Measurements from ENCODE around the gene WDR33. TPM values are rescaled to one million over a fixed set of nuclear protein-coding genes. Genes with fewer than 3 reads are reported as not detected.
"Not testable (repeated sequence)": the region's sequence is repeated elsewhere in the genome, so short reads cannot be mapped to it uniquely, and the experiment has no call there.

WDR33 gene
- total RNA-seq, 6 donors from 2014 or later = 33.7 to 76.3 (median 47.5) TPM

DNA sequence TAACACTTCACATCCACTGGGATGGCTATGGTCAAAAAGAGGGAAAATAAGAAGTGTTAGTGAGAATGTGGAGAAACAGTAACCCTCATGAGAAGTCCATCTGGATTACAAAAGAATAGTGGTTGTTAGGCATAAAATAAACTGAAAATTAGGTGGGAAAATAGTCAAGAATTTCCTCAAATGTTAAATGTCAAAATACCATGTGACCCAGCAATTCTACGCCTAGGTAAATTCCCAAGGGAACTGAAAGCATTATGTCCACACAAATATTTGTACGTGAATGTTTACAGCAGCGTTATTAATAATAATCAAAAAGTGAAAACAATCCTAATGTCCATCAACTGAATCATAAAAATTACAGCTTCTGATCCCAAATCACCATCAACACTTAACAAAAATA, 11.0 kb downstream of the WDR33 start:
- Histone ChIP-seq H3K27ac (no peak overlapping the region), H3K4me1 (peaks cover 3 to 35% (median 24%) of the 10 kb centered on the region in 4 donors), H3K27me3 (no peaks in the 10 kb centered on the region), H3K9me3 (no peaks in the 10 kb centered on the region), H3K4me3 (no peak overlapping the region), H3K36me3 (peaks cover 0 to 3% (median 0%) of the 10 kb centered on the region in 4 donors)
- 73 to 77% methylated on average over 3 of the region's 3 CpGs for WGBS, 2 donors
- TF ChIP-seq POLR2AphosphoS5 (IDR thresholded peaks at IDR 0.05) (no peak), EP300 (IDR thresholded peaks at IDR 0.05) (no peak), POLR2A (IDR thresholded peaks at IDR 0.05) (no peak)
- TF ChIP-seq, protein P1, sequence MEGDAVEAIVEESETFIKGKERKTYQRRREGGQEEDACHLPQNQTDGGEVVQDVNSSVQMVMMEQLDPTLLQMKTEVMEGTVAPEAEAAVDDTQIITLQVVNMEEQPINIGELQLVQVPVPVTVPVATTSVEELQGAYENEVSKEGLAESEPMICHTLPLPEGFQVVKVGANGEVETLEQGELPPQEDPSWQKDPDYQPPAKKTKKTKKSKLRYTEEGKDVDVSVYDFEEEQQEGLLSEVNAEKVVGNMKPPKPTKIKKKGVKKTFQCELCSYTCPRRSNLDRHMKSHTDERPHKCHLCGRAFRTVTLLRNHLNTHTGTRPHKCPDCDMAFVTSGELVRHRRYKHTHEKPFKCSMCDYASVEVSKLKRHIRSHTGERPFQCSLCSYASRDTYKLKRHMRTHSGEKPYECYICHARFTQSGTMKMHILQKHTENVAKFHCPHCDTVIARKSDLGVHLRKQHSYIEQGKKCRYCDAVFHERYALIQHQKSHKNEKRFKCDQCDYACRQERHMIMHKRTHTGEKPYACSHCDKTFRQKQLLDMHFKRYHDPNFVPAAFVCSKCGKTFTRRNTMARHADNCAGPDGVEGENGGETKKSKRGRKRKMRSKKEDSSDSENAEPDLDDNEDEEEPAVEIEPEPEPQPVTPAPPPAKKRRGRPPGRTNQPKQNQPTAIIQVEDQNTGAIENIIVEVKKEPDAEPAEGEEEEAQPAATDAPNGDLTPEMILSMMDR (IDR thresholded peaks at IDR 0.05) = no peak
- ATAC-seq (ENCODE audit: low FRiP score in 2 of 2) = no peak
- DNase-seq = no peak

DNA sequence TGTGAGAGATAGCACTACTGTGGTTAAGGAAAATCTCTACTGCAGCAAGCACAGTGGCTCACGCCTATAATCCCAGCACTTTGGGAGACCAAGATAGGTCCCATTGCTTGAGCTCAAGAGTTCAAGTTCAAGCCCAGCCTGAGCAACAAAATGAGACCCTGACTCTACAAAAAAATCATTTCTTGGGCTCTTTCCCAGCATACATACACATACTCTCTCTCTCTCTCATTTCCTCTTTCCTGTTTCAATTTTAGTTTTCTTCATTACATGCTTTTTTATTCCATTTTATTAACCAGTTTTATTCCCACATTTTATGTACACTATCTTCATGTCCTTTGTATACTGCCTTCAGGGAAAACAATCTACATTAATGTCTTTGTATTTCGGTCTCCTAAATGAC, 14.6 kb downstream of the WDR33 start:
- no peak for TF ChIP-seq POLR2AphosphoS5 (IDR thresholded peaks at IDR 0.05)
- no peak for TF ChIP-seq POLR2A (IDR thresholded peaks at IDR 0.05)
- TF ChIP-seq, protein P1 (IDR thresholded peaks at IDR 0.05) = no peak
- no peak for TF ChIP-seq EP300 (IDR thresholded peaks at IDR 0.05)
- H3K4me3 ChIP-seq = no peak overlapping the region
- H3K4me1 ChIP-seq = peaks cover 3 to 33% (median 25%) of the 10 kb centered on the region in 4 donors
- H3K9me3 ChIP-seq = no peaks in the 10 kb centered on the region
- WGBS, 2 donors = 94 to 100% methylated on average over 2 of the region's 2 CpGs
- DNase-seq (no peak), ATAC-seq (ENCODE audit: low FRiP score in 2 of 2) (no peak)
- H3K36me3 ChIP-seq = peaks cover 0 to 3% (median 0%) of the 10 kb centered on the region in 4 donors
- no peaks in the 10 kb centered on the region for H3K27me3 ChIP-seq
- no peak overlapping the region for H3K27ac ChIP-seq

DNA sequence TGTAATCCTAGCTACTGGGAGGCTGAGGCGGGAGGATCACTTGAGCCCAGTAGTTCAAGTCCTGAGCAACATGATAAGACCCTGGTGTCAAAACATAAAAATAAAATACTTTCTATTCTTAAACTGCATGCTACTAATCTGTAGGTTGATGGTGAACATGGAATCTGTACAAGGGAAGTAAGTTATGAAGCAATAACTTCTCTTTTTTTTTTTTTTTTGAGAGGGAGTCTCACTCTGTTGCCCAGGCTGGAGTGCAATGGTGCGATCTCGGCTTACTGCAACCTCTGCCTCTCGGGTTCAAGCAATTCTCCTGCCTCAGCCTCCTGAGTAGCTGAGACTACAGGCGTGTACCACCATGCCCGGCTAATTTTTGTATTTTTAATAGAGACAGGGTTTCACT, 16.1 kb downstream of the WDR33 start:
- H3K4me3 ChIP-seq; DNase-seq; H3K36me3 ChIP-seq; H3K27ac ChIP-seq; ATAC-seq (ENCODE audit: low FRiP score in 2 of 2); H3K9me3 ChIP-seq; H3K27me3 ChIP-seq: not testable (repeated sequence)
- WGBS, 2 donors = 76 to 85% methylated on average over 6 of the region's 6 CpGs
- H3K4me1 ChIP-seq = peaks cover 3 to 30% (median 28%) of the 10 kb centered on the region in 4 donors

DNA sequence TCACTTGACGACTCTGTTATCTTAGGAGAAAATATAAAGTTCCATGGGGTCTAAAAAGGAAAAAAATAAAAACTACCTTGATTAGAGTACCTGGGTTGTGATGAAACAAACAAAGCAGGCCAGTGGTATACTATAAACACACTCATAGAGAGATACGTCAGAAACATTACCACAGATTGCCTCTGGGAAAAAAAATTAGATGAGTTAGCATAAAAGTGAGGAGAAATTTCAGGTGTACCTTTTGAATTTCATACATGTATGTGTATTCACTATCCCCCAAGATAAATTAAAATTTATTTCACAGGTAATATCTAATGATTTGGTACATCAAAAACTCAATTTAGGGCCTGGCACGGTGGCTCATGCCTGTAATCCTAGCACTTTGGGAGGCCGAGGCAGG, 18.2 kb downstream of the WDR33 start:
- H3K27ac ChIP-seq = no peak overlapping the region
- no peak for DNase-seq
- WGBS, 2 donors = 91 to 93% methylated on average over 4 of the region's 4 CpGs
- TF ChIP-seq EP300 (IDR thresholded peaks at IDR 0.05) (no peak), POLR2A (IDR thresholded peaks at IDR 0.05) (no peak), POLR2AphosphoS5 (IDR thresholded peaks at IDR 0.05) (no peak)
- TF ChIP-seq, protein P1 (IDR thresholded peaks at IDR 0.05) = no peak
- no peak for ATAC-seq (ENCODE audit: low FRiP score in 2 of 2)
- H3K4me1 ChIP-seq = peaks cover 1 to 30% (median 22%) of the 10 kb centered on the region in 4 donors
- H3K4me3 ChIP-seq = no peak overlapping the region
- no peaks in the 10 kb centered on the region for H3K27me3 ChIP-seq
- H3K9me3 ChIP-seq = no peaks in the 10 kb centered on the region
- H3K36me3 ChIP-seq = no peaks in the 10 kb centered on the region

DNA sequence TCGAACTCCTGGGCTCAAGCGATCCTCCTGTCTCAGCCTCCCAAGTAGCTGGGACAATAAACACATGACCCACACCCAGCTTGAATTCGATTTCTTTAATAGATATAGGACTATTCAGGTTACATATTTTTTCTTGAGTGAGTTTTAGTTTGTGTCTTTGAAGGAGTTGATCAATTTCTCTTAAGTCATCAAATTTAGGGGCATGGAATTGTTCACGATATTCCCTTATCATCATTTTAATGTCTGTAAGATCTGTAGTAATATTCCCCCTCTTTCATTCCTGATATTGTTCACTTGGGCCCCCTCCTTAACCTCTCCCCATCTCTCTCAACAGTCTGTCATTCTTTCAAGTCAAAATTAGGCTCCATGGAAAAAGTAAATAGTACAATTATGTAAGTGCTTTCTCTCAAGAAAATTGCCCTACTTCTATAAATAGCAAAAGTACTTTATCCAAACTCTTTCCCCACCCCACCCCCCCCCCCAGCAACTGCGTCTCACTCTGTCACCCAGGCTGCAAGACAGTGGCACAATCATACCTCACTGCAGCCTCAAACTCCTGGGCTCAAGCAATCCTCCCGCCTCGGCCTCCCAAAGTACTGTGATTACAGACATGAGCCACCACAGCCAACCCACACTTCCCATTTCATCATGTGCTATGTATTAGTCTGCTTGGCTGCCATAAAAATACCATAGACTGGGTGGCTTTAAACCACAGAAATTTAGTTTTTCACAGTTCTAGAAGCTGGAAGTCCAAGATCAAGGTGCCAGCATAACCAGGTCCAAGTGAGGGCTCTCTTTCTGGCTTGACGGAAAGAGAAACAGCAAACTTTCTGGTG, 20.1 kb downstream of the WDR33 start:
- ATAC-seq (ENCODE audit: low FRiP score in 2 of 2) (no peak), DNase-seq (no peak)
- peak overlapping the region in 1 of 4 donors; percentile 32 for H3K27ac ChIP-seq

More for the DNA sequence above, 20.1 kb downstream of the WDR33 start:
- TF ChIP-seq POLR2AphosphoS5 (IDR thresholded peaks at IDR 0.05) = no peak
- no peak for TF ChIP-seq EP300 (IDR thresholded peaks at IDR 0.05)
- TF ChIP-seq, protein P1 (IDR thresholded peaks at IDR 0.05) = no peak
- TF ChIP-seq POLR2A (IDR thresholded peaks at IDR 0.05) = no peak
- no peaks in the 10 kb centered on the region for H3K27me3 ChIP-seq
- no peaks in the 10 kb centered on the region for H3K36me3 ChIP-seq
- peaks cover 0 to 37% (median 14%) of the 10 kb centered on the region in 4 donors for H3K4me1 ChIP-seq
- 80 to 82% methylated on average over 7 to 8 of the region's 8 CpGs for WGBS, 2 donors
- no peak overlapping the region for H3K4me3 ChIP-seq
- H3K9me3 ChIP-seq = no peaks in the 10 kb centered on the region
